B cell (primary cell): ENCODE results near the gene THRAP3.

Source experiments
- EZH2 ChIP-seq: IDR thresholded peaks from 2 replicates; pipeline ENCODE4 v1.6.1; 2012; ENCODE audit warnings: borderline replicate concordance, low read depth, mild to moderate bottlenecking, moderate library complexity, low read length; ENCODE audit not compliant: insufficient read depth, poor library complexity, severe bottlenecking
- TF ChIP-seq, protein P1 (sequence below): fragments of 200-600 bp; IDR thresholded peaks from one replicate; pipeline ENCODE4 v1.8.0; 2022; ENCODE audit warnings: antibody characterized with exemption, mild to moderate bottlenecking

DNA sequence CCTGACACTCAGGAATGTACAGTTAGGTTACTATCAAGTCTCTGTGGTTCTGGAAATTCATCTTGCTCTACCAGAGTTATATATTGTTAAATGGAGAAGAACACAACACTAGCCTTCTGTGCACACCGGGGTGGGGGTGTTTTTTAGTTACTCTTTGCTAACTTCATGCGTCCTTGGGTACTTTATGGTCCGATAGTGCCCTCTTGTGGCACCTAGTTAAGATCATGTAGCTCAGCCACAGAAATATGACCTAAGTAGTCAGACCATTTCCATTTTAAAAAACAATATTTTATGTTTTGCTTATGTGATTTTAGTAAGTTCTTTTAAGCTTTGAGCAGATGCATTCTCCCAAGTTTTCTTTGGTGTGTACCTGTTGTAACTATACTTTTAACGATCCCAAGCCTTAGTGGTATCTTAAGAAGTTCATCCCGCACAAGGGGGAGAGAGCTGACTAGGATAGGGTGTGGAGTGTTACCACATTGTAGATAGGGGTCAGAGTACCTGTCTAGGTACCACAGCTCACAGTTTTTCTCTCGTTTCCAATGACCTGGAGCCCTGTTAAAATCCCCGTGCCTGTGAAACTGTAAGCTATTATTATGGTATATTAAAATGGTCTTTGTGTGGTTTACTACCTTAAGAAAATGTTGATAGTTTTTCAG, 61.3 kb downstream of the THRAP3 start:
- TF ChIP-seq, protein P1, sequence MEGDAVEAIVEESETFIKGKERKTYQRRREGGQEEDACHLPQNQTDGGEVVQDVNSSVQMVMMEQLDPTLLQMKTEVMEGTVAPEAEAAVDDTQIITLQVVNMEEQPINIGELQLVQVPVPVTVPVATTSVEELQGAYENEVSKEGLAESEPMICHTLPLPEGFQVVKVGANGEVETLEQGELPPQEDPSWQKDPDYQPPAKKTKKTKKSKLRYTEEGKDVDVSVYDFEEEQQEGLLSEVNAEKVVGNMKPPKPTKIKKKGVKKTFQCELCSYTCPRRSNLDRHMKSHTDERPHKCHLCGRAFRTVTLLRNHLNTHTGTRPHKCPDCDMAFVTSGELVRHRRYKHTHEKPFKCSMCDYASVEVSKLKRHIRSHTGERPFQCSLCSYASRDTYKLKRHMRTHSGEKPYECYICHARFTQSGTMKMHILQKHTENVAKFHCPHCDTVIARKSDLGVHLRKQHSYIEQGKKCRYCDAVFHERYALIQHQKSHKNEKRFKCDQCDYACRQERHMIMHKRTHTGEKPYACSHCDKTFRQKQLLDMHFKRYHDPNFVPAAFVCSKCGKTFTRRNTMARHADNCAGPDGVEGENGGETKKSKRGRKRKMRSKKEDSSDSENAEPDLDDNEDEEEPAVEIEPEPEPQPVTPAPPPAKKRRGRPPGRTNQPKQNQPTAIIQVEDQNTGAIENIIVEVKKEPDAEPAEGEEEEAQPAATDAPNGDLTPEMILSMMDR, result peak; percentile 84
- TF ChIP-seq EZH2, result no peak
